ENCODE data around the gene GPR78.
A peak's percentile ranks its signal among the peaks of the same experiment; 100 is the strongest.

The GPR78 gene

DNA sequence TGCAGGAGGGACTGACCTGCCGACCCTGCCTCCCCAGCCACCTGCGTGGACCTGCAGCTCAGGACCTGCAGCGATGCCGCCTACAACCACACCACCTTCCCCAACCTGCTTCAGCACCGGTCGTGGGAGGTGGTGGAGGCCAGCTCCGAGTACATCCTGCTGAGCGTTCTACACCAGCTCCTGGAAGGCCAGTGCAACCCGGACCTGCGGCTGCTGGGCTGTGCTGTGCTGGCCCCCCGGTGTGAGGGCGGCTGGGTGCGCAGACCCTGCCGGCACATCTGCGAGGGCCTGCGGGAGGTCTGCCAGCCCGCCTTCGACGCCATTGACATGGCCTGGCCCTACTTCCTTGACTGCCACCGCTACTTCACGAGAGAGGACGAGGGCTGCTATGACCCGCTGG is 20.9 kb downstream of the GPR78 start:
- no peak for DNase-seq

DNA sequence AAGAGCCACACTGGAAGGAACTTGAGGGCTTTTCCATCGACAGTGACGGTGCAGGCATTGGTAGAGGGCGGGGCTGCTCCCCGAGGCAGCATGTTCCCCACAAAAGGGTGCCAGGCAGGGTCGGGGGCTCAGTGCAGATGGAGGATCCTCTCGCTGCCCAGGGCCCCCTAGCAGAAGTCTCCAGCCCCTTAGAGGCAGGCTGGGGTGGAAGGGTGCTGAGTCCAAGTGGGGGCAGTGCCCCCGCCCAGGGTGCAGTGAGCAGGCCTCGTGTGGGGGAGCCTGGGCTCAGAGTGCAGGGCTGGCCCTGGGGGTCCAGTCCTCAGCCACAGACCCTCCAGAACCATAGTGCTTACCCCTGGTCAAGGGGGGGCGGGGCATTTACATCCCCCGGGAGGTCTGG is 21.4 kb downstream of the GPR78 start:
- no peak for DNase-seq

DNA sequence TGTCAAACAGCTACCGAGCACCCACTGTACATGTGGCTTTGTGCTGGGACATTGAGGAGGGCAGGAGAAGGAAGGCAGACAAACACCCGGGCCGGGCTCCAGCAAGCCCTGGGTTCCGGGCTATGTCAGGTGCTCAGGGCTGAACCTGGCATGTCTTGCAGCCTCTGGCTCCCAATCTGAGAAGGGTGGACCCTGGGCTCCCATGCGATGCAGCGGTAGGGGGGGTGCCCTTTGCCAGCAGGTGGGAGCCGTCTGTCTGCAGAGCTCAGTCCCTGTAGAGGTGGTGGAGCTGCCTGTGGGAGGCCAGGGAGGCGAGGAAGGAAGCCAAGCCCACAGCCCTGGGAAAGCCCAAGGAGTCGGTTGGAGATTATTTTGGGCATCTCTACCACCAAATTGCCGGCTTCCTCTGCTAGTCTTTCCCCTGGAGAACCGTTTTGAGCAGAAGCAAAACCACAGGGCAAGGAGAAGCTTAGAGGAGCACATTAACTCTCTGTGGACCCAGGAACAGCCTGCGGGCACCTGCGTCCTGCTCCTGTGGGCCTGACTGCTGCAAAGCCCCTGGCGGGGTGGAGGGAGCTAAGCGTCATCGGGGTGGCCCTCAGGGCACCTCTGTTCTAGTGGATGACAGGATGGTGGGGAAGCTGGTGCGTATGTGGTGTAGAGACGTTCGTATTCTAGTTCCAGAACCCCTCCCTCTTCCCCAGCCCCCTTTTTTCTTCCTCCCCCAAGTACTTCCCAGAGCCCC is 22.7 kb downstream of the GPR78 start:
- no peak for DNase-seq

DNA sequence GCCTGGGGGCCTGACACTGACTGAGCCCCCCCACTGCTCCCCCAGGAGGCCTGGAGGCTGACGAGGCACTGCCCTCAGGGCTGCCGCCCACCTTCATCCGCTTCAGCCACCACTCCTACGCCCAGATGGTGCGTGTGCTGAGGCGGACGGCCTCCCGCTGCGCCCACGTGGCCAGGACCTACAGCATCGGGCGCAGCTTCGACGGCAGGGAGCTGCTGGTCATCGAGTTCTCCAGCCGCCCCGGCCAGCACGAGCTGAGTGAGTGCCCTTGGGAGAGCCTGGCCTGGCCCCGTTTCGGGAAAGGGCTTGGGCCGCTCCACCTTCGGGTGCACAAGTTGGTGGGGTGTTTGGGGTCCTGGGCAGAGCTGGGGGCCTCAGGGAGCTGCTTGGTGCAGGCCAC is 23.7 kb downstream of the GPR78 start:
- DNase-seq: no peak

DNA sequence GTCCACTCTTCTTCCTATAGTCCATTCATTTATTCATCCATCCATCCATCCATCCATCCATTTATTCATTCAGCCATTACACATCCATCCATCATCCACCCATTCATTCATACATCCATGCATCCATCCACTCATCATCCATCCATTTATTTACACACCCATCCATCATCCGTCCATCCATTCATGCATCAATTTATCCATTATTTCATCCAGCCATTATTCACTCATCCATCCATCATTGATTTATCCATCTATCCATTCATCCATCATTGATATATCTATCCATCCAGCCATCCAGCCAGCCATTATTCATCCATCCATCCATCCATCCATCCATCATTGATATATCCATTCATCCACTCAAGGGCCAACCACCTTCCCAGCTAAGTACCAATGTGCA is 25.1 kb downstream of the GPR78 start:
- no peak for DNase-seq

DNA sequence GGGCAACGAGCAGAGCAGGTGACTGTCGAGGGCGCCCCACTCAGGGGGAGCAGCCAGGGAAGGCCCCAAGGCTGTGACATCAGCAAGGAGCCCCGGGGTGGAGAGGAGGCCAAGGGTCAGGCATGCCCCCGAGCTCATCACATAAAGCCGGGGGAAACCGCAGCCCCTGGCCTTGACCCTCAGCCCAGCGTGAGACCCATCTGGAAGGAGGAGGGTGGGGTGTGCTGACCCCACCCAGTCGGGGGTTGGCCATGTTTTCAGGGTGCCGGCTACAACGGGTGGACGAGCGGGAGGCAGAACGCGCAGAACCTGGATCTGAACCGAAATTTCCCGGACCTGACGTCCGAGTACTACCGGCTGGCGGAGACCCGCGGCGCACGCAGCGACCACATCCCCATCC is 26.3 kb downstream of the GPR78 start:
- no peak for DNase-seq

DNA sequence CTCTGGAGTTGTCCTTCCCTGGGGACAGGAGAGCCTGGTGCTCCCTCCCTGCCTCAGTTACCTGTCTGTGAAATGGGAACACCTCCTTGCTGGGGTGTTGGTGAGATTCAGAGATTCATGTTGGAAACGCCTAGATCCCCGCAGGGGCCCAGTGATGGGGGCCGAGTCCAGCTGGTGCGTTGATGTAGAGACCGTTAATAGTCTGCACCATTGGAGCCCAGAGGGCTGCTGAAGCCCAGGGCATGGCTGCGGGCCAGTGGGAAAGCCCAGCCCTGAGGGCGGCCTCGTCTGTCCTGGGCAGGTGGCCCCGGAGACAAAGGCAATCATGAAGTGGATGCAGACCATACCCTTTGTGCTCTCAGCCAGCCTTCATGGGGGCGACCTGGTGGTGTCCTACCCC is 26.8 kb downstream of the GPR78 start:
- no peak for DNase-seq

DNA sequence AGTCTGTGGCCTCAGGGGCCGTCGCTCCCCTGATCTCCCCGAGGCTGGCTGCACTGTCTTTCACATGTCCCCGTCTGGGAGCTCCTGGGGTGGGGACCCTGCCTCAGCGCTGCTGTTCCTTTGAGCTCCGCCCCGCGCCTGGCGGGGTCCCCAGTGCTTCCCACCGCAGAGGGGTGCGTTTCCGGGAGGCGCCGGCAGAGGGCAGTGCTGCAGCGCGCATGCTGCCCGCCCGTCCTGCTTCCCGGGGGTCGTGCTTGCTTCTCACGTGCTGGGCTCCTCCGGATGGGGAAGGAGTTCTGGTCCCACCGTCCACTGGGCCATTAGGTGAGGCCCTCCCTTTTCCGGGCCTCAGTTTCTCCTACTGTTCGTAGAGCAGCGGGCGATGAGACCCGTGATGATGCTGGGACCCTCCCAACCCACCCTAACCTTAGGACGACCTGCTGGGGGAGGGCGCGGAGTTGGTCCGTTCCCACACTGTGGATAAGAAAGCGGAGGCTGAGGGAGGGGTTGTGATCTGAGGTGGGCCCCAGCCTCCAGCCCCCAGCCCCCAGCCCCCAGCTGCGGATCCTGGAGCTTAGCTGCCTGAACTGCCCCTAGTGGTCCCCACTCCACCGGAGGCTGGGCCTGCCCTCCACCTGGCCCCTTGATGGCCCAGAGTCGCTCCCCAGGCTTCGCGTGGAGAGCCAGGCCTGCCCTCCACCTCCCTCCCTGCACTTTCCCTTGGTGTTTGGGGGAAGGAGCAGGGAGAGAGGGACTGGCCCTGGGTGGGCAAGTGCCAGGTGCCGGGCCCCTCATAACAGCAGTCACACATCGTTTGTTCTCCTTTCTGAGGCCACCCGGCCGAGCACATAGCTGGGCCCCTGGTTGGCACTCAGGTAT is 27.6 kb downstream of the GPR78 start:
- peak; percentile 19 for DNase-seq

DNA sequence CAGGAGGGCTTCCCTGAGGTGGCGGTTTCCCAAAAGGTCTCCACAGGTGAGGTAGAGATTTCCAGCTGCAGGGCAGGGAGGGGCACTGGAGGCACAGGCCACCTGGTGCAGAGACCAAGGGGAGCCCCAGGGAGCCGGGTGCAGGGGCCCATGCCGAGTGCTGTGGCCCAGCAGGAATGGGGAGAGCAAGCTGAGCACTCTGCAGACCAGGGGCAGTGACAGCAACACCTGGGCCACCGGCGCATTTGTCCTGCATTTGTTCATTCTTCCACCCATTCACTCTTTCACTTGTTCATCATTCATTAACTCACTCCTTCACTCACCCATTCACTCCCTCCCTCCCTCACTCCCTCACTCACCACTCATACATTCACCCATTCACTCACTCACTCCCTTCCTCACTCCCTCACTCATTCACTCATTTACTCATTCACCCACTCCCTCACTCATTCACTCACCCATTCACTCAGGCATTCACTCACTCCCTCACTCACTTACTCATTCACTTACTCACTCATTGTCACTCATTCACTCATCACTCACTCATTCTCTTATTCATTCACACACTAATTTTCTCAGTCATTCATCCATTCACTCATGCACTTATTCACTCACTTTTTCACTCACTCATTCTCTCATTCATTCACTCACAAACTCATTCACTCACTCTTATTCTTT is 28.7 kb downstream of the GPR78 start:
- no peak for DNase-seq

DNA sequence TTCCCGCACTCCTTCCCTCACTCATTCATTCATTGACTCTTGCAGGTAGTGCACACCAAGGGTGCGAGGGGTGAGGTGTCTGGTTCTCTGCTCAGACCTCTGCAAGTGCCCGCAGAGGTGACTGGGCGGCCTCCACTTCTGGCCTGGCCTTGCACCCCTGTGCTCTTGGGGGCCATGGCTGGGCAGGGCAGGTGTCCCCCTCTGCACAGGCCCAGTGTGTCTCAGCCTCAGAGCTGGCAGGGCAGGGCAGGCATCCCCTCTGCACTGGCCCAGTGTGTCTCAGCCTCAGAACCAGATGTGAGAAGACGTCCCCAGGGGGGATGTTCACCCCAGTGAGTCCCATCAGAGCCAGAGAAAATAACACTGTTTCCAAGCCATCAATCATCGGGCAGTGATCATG is 29.2 kb downstream of the GPR78 start:
- DNase-seq: no peak

DNA sequence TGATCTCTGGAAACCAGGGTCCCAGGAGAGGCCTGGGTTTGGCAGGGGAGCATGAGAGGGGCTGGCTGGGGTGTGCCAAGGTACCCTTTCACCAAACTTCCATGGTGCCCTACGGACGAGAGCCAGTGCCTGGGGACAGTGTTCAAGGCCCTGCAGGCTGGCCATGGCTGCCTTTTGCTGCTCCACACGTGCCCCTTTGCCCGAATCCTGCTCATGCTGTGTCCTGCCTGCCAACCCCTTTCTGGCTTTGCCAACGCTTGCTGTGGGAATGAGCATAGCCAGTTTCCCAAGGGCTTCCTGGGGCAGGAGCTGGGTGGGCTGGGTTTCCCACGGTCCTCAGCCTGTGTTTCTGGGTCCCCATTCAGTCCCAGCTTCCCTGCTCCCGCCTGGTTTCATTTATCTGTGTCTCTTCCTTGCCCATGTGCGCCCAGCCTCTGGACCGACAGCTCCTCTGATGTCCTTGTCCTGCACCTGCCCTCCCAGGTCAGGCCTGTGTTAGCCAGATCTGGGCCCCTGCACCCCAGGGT is 29.7 kb downstream of the GPR78 start:
- no peak for DNase-seq

DNA sequence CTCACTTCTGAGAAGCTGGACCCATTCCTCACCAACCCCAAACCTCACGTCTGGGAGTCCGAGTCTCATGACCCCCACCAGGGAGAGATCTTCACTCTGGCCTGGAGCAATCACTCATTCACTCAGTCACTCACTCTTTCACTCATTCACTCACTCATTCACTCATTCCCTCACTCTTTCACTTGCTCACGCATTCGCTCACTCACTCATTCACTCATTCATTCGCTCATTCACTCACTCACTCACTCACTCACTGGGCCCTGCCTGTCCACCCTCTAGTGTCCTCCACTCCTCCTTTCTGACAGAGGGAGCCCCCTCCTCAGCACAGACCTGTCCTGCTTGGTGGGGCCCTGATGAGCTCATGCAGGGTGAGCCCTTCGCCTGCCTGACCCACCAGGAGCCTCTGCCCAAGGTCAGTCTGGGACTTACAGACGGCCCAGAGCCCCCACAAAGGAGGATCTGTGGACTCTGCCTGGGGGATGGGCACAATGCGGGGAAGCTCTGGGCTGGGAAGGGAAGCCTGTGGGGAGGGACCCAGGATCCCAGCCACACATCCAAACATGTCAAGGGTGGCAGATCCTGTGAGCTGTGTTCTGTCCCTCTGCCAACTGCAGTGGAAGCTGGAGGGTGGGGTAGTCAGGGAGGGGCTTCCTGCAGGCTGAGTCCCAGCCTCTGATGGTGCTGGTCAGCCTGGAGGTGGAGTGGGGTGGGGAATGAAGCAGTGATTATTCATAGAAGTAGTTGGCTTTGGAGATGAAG is 30.8 kb downstream of the GPR78 start:
- no peak for DNase-seq

DNA sequence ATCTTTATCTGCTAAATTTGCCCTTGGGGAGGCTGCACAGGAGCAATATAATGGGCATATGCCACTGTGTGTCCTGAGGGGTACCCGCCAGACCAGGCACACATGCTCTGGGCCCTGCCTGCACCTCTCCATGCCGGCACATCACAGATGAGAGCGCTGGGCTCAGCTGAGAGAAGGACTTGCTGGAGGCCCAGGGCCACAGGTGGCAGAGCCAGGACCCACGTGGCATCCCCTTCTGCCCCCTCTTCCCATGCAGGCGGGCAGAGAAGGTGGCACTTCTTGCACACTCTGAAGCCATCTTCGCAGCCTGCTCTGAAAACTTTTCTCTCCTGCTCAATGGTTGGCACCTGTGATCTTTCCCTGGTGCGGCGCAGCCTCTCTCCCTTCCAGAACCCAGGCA is 32.5 kb downstream of the GPR78 start:
- DNase-seq: no peak

DNA sequence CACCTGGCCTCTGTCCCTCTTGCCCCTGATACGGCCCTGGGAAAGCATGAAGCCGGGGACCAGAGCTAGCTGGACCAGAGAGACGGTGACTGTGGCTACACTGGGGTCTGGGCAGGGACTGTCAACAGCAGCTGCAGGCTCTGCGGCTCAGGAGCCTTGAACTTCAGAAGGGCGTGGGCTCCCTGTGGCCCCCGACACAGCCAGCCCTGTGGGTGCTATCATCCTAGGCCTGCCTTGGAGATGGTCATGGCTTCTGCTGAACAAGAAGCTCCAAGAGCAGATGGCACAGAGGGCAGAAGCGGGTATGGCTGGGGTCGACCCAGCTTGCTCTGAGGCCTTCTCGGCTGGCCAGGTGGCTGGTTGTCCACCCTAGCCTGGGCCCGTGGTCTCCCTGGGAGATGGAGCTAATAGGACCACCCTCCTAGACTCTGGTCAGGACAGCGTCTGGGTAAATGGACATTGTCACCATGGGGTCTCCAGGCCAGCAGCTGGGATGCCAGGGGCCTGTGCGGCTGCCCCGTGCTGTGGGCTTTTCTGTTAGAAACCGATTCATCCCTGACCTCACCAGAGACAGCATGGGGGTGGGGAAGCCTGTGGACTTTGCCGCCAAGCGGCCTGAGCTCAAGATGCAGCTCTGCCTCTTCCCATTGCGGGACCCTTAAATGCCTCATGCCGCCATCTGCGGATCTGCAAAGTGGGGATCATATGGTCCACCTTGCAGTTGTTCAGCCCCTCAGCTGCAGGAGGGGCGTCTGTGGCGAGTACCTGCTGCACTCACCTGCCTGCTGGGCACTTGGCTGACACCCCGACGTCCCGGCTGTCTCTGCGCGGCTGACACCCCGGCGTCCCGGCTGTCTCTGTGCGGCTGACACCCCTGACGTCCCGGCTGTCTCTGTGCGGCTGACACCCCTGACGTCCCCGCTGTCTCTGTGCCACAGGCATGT is 33.5 kb downstream of the GPR78 start:
- DNase-seq: no peak

DNA sequence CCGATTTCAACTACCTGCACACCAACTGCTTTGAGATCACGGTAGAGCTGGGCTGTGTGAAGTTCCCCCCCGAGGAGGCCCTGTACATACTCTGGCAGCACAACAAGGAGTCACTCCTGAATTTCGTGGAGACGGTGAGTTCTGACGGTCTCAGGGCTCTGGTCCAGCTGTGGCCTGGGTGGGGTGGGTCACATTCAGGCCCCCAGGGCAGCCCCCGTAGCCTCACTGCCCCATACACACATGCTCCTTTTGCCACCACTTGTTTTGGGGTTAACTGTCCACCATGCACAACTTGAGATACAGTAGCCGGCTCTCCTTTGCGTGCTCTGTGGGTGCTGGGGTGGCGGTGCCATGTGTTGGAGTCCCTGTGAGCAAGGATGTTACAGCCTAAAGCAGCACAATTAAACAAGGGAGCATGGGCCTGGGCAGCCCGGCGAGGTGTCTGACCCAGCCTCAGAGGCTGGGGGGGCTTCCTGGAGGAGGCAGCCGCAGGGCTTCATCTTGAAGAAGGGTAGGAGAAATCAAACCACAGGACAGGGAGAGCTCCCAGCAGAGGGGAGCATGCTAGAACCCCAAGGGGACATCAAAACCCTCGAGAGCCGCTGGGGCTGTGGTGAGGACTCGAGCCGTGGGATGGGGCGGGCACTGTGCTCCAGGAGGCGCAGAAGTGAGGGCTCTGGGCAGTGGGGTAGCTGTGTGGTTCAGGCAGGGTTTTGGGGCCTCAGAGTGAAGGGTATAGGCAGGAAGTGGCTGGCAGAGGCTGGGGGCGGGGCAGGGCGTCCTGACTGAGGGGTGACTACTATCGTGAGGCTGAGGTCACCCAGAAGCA is 34.4 kb downstream of the GPR78 start:
- DNase-seq: no peak

DNA sequence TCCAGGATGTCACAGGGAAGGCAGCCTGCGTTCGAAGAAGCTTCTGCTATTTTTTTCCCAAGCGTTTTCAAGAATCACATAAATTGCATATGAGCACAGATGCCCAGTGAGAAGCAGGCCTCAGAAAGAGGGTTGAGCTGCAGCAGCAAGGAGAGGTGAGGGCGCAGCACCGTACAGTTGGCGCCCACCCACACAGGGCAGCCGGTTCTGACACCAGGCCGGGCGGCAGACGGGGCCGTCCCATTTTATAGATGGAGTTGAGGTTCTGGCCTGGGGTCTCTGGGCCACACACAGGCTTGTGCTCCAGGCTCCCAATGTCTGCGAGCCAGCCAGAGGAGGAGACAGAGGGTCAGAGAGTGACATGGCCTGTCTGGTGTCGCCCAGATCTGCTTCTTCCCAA is 35.2 kb downstream of the GPR78 start:
- no peak for DNase-seq

DNA sequence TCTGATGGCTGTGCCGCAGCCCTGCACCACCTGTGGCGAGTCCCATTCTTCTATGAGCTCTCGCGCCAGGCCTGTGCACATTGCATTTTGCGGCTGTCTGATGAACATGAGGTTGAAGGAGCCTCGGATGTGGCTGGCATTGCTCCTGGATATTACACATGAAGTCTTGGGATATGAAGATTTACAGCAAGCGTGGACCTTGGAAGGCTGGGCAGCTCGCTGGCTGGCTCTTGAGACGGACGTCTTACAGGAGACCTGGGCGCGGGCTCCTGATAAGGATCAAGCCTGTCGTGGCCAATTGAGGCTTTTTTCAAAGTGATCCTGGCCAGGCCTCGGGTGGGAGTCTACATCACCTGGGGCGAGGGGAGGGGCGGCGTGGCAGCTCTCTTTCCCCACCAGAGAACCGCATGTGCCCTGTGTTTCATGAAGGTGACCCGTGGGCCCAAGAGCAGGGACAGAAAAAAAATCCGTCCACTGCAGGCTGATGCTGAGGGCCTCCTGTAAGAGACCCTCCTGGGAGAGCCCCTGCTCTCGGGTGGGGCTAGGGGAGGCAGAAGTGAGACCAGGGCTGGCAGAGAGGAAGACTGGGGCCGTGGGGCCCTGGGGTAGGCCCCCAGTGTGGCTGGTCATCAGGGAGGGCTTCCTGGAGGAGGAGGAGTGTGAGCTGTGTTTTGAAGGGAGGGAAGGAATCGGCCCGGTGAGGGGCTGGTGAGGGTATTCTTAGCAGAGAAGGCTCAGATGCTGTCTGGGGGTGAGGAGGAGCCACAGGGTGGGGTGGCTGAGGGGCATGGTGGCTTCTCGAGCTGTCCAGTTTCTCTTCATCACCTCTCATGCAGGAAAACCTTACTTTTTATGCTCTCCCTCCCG is 36.0 kb downstream of the GPR78 start:
- no peak for DNase-seq

DNA sequence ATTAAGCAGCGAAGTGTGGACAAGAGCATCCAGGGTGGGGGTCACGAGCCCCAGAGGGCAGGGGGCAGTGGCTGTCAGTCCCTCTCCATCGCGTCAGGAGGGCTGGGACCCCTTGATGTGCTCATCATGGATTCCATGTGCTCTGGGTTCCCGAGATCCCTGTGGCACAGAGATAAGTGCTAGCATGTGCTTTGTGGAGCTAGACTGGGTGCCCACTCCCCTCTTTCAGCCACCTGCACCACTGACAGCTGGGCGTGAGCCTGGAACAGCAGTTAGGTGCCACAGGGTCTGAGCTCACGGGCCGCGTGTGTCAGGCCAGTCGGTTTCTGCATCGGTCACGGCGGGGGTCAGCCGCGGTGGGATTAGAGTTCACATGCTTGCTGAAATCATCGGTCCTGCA is 36.6 kb downstream of the GPR78 start:
- no peak for DNase-seq

DNA sequence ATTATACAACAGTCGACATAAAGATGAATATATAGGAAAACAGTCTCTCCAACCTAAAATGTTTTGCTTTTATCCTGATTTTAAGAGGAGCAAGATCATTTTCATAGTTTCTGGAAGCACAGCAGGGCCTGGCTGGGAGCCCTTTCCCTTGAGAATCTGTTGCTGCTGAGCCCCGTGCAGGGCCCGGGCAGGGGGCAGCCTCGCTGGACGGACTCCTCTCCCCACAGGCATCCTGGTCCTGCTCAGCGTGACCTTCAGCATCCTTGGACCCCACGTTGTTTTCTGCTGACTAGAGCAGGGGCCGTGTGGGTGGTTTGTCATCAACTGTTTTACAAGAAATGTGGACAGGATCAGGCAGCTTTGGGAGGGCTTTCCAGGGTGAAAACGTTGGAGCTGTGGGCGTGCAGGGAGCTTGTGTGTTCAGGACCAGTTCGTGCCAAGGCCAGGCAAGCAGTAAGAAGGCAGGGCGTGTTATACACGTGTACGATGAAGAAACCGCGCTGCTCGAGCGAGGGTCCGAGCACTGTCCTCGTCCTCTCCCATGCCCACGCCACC is 37.4 kb downstream of the GPR78 start:
- no peak for DNase-seq
